AG04449 (cell line): ENCODE measurements around the gene KCNE2.
"Not testable (repeated sequence)": the region's sequence is repeated elsewhere in the genome, so short reads cannot be mapped to it uniquely, and the experiment has no call there.

Source experiments
- CTCF ChIA-PET: fragments of 350-600 bp; formaldehyde crosslinking; extraction: SDS; loops from one replicate; lab custom pipeline; 2021; ENCODE audit warnings: antibody characterized with exemption; lab: Yijun Ruan, JAX
- POLR2A ChIA-PET: fragments of 400-600, 350-600 bp; formaldehyde crosslinking; extraction: SDS; loops from one replicate; lab custom pipeline; 2020; ENCODE audit warnings: antibody characterized with exemption, inconsistent platforms; lab: Yijun Ruan, JAX
- DNase-seq: peaks from one replicate; pipeline ENCODE4 v3.0.0-alpha.2; 2010; ENCODE audit warnings: low read depth, low spot score
- H3K4me3 ChIP-seq: 2 replicates; pipeline ENCODE4 v1.5.1; 2011; ENCODE audit warnings: low read depth, mild to moderate bottlenecking, control low read depth, low read length
- CTCF ChIP-seq: IDR thresholded peaks from one replicate; pipeline ENCODE4 v1.5.1; 2011; ENCODE audit warnings: mild to moderate bottlenecking, moderate library complexity, low read length, control low read depth, inconsistent platforms; ENCODE audit not compliant: insufficient read depth; ENCODE audit errors: missing control alignments

Gene KCNE2

GRCh38 chr21:34364921-34365320 lies 1.1 kb downstream of the KCNE2 start:
- CTCF ChIA-PET, result interaction anchor here (1.2 to 11.7 kb wide), 5 partner anchors 16 to 444 kb away, joined by 3 to 215 read pairs (median 12); no protein-coding TSS in a partner anchor
- no peak for DNase-seq
- POLR2A ChIA-PET, result no interaction called here
- H3K4me3 ChIP-seq, result no peak overlapping the region
- no peak for TF ChIP-seq CTCF

- no peak overlapping the region for H3K4me3 ChIP-seq
- no peak for DNase-seq
- CTCF ChIA-PET, result interaction anchor here (1.0 to 11.7 kb wide), 9 partner anchors 17 to 445 kb away, joined by 3 to 215 read pairs (median 7); partner anchors contain the start of gene KCNE1
- POLR2A ChIA-PET, result no interaction called here
- TF ChIP-seq CTCF, result no peak
Measured at GRCh38 chr21:34365809-34366208, 2.0 kb downstream of the KCNE2 start.

- peak; percentile 66 for TF ChIP-seq CTCF
- ChIA-PET POLR2A (no interaction called here), CTCF (interaction anchor here (0.6 to 11.7 kb wide), 33 partner anchors 8 to 1660 kb away, joined by 3 to 215 read pairs (median 3); partner anchors contain the start of genes ATP5PO, KCNE1 and RCAN1)
- DNase-seq, result peak; percentile 60
- H3K4me3 ChIP-seq, result no peak overlapping the region
Measured at GRCh38 chr21:34367320-34367935, 3.6 kb downstream of the KCNE2 start.

GRCh38 chr21:34369741-34370140 lies 5.9 kb downstream of the KCNE2 start:
- H3K4me3 ChIP-seq, result no peak overlapping the region
- POLR2A ChIA-PET, result no interaction called here
- no peak for DNase-seq
- CTCF ChIA-PET, result interaction anchor here (1.7 to 6.2 kb wide), 3 partner anchors 233 to 262 kb away, joined by 5 to 58 read pairs (median 16); no protein-coding TSS in a partner anchor
- TF ChIP-seq CTCF, result no peak

- no peak overlapping the region for H3K4me3 ChIP-seq
- POLR2A ChIA-PET, result no interaction called here
- no peak for DNase-seq
- CTCF ChIA-PET, result interaction anchor here (1.9 kb wide), 1 partner anchor 10 kb away, joined by 12 read pairs; no protein-coding TSS in a partner anchor
- TF ChIP-seq CTCF, result no peak
Measured at GRCh38 chr21:34372321-34372720, 8.5 kb downstream of the KCNE2 start.

GRCh38 chr21:34374462-34374861 lies 10.7 kb downstream of the KCNE2 start:
- H3K4me3 ChIP-seq, POLR2A ChIA-PET, CTCF ChIA-PET: not testable (repeated sequence)

GRCh38 chr21:34374940-34375618 lies 11.3 kb downstream of the KCNE2 start, which contains the start of gene SMIM11:
TSS of gene SMIM11 (plus strand) at chr21:34375507. CDS start at chr21:34379505, 3,998 bp downstream.
- POLR2A ChIA-PET, CTCF ChIA-PET, DNase-seq, H3K4me3 ChIP-seq: not testable (repeated sequence)

More at GRCh38 chr21:34374462-34374861, 10.7 kb downstream of the KCNE2 start:
- not testable (repeated sequence) for DNase-seq

GRCh38 chr21:34375619-34375972 lies 11.8 kb downstream of the KCNE2 start:
- DNase-seq, H3K4me3 ChIP-seq, POLR2A ChIA-PET, CTCF ChIA-PET: not testable (repeated sequence)

GRCh38 chr21:34383138-34383537 lies 19.3 kb downstream of the KCNE2 start:
- POLR2A ChIA-PET, CTCF ChIA-PET, DNase-seq, H3K4me3 ChIP-seq: not testable (repeated sequence)

GRCh38 chr21:34383724-34384415 lies 20.1 kb downstream of the KCNE2 start:
- DNase-seq, CTCF ChIA-PET, POLR2A ChIA-PET, H3K4me3 ChIP-seq: not testable (repeated sequence)
